GM10266 (cell line): ENCODE data around the gene SLC36A1.

Experiments
- DNase-seq: peaks from one replicate; pipeline ENCODE4 v3.0.0; 2012; ENCODE audit errors: extremely low spot score
- TF ChIP-seq, protein P1 (sequence below): IDR thresholded peaks from 2 replicates; pipeline ENCODE4 v1.5.1; 2012; ENCODE audit warnings: mild to moderate bottlenecking, low read depth; ENCODE audit not compliant: control insufficient read depth, insufficient read depth; ENCODE audit errors: missing control alignments

Gene SLC36A1

DNA sequence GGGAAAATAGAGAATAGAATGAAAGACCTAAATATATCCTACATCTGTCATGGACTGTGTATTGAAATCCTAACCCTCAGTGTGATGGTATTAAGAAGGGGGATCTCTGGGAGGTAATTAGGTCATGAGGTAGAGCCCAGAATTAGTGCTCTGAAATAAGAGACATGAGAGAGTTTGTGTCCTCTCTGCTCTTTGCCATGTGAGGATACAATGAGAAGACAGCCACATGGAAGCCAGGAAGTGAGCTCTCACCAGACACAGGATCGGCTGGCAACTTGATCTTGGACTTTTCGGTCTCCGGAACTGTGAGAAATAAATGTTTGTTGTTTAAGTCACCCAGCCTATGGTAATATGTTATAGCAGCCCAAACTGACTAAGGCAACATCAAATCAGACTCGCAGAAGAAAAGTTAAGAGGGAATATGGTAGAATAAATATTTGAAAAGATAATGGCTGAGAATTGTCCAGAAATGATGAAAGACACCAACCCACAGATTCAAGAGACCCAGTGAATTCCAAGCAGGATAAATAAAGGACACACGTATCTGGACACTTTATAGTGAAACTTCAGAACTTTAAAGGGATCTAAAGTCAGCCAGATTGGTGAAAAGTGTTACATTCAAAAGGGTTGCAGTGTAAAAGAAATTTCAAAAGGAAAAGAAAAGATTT lies 12.7 kb upstream of the SLC36A1 start:
- no peak for DNase-seq
- TF ChIP-seq, protein P1, sequence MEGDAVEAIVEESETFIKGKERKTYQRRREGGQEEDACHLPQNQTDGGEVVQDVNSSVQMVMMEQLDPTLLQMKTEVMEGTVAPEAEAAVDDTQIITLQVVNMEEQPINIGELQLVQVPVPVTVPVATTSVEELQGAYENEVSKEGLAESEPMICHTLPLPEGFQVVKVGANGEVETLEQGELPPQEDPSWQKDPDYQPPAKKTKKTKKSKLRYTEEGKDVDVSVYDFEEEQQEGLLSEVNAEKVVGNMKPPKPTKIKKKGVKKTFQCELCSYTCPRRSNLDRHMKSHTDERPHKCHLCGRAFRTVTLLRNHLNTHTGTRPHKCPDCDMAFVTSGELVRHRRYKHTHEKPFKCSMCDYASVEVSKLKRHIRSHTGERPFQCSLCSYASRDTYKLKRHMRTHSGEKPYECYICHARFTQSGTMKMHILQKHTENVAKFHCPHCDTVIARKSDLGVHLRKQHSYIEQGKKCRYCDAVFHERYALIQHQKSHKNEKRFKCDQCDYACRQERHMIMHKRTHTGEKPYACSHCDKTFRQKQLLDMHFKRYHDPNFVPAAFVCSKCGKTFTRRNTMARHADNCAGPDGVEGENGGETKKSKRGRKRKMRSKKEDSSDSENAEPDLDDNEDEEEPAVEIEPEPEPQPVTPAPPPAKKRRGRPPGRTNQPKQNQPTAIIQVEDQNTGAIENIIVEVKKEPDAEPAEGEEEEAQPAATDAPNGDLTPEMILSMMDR = no peak

DNA sequence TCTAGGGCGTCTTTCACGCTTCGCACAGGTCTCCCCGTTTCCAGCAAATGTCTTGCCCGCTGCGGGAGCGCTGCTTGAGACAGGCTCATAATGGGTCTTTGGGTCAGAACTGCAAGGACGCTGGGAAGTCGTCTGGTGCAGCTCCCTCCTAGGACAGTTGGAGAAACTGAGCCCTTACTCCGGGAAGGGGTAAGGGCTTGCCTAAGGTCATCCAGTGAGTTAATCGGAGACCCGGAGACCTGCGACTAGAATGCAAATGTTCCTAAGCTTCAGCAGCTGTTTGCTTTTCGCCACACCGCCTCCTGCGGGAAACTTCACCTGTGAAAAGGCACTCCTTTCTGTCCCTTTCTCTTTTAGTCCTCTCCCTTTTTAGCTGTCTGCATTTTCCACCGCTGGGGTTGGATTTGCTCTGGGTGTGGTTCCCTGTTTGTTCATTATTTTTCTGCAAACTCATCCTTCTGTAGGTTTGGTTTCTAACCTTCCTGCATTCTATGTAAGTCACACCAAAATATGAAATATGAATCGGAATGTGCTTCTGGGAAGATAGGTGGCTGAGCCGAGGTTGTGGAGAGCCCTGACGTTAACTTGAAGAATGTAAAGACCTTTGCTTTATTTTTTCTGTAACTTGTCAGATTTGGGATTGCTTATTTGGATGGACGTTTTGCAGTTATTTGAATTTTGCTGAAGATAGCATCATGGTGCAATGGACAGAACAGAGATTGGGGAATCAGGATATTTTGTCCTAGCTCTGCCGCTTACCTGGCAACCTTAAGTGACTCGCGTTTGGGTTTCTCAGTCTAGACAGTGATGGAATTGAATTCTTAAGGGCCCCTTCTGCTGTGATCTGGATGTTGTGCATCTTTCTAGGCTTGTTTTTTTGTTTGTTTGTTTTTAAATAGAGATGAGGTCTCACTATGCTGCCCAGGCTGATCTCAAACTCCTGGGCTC lies 909 bp downstream of the SLC36A1 start:
- TF ChIP-seq, protein P1 = peak; percentile 13
- DNase-seq = peak; percentile 21

DNA sequence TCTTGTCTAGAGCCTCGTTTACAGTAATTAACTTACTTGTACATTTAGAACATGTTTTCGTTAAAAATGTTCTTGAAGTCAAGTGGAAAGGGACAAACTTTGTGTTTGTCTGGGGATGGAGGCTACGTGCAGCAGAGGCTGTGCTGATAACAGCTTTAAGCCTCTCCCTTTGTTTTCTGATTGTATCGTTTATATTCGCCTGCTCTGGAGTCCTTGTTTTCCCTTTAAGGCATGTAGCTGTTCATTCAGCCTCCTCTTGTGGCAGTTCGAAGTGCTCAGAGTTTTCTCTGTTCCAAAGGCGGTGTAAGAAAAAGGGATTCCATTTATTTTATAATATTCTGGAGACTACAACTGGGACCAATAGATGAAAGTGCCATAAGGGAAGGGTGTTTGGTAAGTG lies 1.9 kb downstream of the SLC36A1 start:
- no peak for DNase-seq
- TF ChIP-seq, protein P1 = no peak

DNA sequence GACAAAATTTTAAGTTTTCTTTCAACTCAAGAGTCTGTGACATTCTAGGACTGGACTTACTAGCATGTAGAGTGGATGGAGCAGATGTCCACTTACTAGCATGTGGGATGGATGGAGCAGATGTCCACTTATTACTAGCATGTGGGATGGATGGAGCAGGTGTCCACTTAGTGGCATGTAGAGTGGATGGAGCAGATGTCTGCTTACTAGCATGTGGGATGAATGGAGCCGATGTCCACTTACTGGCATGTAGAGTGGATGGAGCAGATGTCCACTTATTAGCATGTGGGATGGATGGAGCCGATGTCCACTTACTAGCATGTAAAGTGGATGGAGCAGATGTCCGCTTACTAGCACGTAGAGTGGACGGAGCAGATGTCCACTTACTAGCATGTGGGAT lies 2.4 kb downstream of the SLC36A1 start:
- TF ChIP-seq, protein P1 = no peak
- no peak for DNase-seq

DNA sequence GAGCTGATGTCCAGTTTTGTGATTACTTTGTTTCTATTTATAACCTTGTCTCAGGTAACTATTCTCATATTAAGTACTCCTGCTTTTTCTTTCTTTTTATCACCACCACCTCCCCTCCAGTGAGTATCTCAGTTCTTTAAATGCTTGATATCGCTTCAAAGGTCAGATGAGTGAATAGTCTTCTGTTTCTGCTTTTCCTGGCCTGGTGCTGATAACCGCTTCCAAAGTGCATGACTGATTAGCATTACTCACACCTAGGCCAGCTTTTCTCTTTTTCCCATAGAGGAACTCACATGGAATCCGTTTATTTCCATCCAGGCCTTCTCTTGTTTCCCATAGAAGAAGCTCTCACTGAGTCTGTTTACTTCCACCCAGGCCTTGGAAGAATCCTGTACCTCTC lies 3.2 kb downstream of the SLC36A1 start:
- no peak for DNase-seq
- TF ChIP-seq, protein P1 = no peak

DNA sequence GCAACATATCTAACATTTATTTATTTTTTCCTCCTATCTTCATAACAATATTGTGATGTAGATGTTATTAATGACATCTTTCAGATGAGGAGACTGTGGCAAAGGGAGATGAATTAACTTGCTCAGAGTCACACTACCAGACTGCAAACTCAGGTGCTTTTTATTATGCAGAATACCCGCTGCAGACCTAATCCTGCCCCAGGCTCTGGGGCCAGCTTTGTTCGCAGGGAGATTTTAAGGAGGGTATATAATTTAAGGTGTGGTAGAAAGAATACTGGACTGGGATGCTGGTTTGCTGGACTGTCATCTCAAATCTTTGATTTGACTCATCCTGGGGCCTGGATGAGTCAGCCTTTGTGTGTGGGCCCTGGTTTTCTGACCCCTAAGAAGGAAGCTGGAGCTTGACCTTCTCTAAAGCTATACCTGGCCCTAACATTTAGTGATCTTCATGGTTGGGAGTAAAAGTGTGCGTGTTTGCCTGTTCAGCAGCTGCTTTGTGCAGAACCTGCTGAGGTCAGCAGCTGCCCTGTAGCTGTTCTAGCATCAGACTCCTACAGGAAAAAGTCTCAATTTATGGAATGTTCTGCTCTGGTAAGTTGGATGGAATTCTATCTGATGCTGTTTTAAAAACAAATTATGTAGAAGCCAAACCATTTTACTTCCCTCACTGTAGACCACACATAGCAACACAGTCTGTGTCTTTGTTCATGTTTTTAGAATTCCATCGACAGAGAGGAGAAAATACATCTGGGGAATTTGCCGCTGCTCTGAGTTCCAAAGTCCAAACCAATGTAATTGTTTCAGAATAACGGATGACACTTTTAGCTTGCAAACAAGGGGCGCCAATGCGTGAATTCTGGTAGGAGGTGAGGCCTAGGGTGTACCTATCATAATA lies 4.5 kb downstream of the SLC36A1 start:
- peak; percentile 52 for DNase-seq
- TF ChIP-seq, protein P1 = no peak
